ENCODE results near the gene CDH4. TPM values are rescaled to one million over a fixed set of nuclear protein-coding genes. Genes with fewer than 3 reads are reported as not detected.

Gene CDH4
- total and polyA plus RNA-seq, 2 donors from 2014 or later = 1.1 TPM; not detected in 1

- Histone ChIP-seq H3K27ac (ENCODE audit: low read depth in 2 of 2, low read length in 2 of 2) (no peak overlapping the region), H3K9me3 (ENCODE audit: control insufficient read depth in 2 of 3, insufficient read depth in 1 of 3, low read length in 3 of 3) (peaks cover 0 to 6% (median 0%) of the 10 kb centered on the region in 3 donors), H3K9ac (ENCODE audit: low read length in 3 of 3) (no peak overlapping the region), H3K4me1 (ENCODE audit: control insufficient read depth in 2 of 3, insufficient read depth in 2 of 3, low read depth in 1 of 3, low read length in 3 of 3) (no peaks in the 10 kb centered on the region), H3K36me3 (ENCODE audit: control insufficient read depth in 2 of 3, insufficient read depth in 3 of 3, low read length in 3 of 3) (no peaks in the 10 kb centered on the region), H3K4me3 (ENCODE audit: low read length in 3 of 3) (no peak overlapping the region), H3K27me3 (ENCODE audit: control insufficient read depth, insufficient read depth, low read length) (no peaks in the 10 kb centered on the region)
- FAIRE-seq (no peak), DNase-seq (peak in 1 of 5 donors; percentile 65)
- intact Hi-C loops (cut with DNase I) = no loop called here
- TF ChIP-seq CTCF (IDR thresholded peaks at IDR 0.05; ENCODE audit: borderline replicate concordance, extremely low read depth, insufficient read depth) = no peak
Observed at GRCh38 chr20:61924211-61924857, 672.3 kb downstream of the CDH4 start.

- no peak for FAIRE-seq
- Histone ChIP-seq H3K27me3 (ENCODE audit: control insufficient read depth, insufficient read depth, low read length) (no peaks in the 10 kb centered on the region), H3K27ac (ENCODE audit: low read depth in 2 of 2, low read length in 2 of 2) (no peak overlapping the region), H3K4me1 (ENCODE audit: control insufficient read depth in 2 of 3, insufficient read depth in 2 of 3, low read depth in 1 of 3, low read length in 3 of 3) (no peaks in the 10 kb centered on the region), H3K9ac (ENCODE audit: low read length in 3 of 3) (no peak overlapping the region), H3K9me3 (ENCODE audit: control insufficient read depth in 2 of 3, insufficient read depth in 1 of 3, low read length in 3 of 3) (peaks cover 0 to 1% (median 0%) of the 10 kb centered on the region in 3 donors), H3K4me3 (ENCODE audit: low read length in 3 of 3) (no peak overlapping the region), H3K36me3 (ENCODE audit: control insufficient read depth in 2 of 3, insufficient read depth in 3 of 3, low read length in 3 of 3) (no peaks in the 10 kb centered on the region)
- TF ChIP-seq CTCF (IDR thresholded peaks at IDR 0.05; ENCODE audit: borderline replicate concordance, extremely low read depth, insufficient read depth) = no peak
- peak in 1 of 5 donors; percentile 56 for DNase-seq
- intact Hi-C loops (cut with DNase I) = no loop called here
Observed at GRCh38 chr20:61924858-61925554, 672.9 kb downstream of the CDH4 start.

- Histone ChIP-seq H3K27ac (ENCODE audit: low read depth in 2 of 2, low read length in 2 of 2) (no peak overlapping the region), H3K9ac (ENCODE audit: low read length in 3 of 3) (no peak overlapping the region), H3K27me3 (ENCODE audit: control insufficient read depth, insufficient read depth, low read length) (no peaks in the 10 kb centered on the region), H3K36me3 (ENCODE audit: control insufficient read depth in 2 of 3, insufficient read depth in 3 of 3, low read length in 3 of 3) (no peaks in the 10 kb centered on the region), H3K4me1 (ENCODE audit: control insufficient read depth in 2 of 3, insufficient read depth in 2 of 3, low read depth in 1 of 3, low read length in 3 of 3) (no peaks in the 10 kb centered on the region), H3K4me3 (ENCODE audit: low read length in 3 of 3) (no peak overlapping the region), H3K9me3 (ENCODE audit: control insufficient read depth in 2 of 3, insufficient read depth in 1 of 3, low read length in 3 of 3) (peaks cover 0 to 1% (median 0%) of the 10 kb centered on the region in 3 donors)
- DNase-seq (peak in 1 of 5 donors; percentile 51), FAIRE-seq (no peak)
- no peak for TF ChIP-seq CTCF (IDR thresholded peaks at IDR 0.05; ENCODE audit: borderline replicate concordance, extremely low read depth, insufficient read depth)
- intact Hi-C loops (cut with DNase I) = no loop called here
Observed at GRCh38 chr20:61925555-61926252, 673.6 kb downstream of the CDH4 start.

Measured in kidney (tissue), 14 donors.